ENCODE measurements around the gene KIF26B.
"Not testable (repeated sequence)": the region's sequence is repeated elsewhere in the genome, so short reads cannot be mapped to it uniquely, and the experiment has no call there.

The KIF26B gene

DNA sequence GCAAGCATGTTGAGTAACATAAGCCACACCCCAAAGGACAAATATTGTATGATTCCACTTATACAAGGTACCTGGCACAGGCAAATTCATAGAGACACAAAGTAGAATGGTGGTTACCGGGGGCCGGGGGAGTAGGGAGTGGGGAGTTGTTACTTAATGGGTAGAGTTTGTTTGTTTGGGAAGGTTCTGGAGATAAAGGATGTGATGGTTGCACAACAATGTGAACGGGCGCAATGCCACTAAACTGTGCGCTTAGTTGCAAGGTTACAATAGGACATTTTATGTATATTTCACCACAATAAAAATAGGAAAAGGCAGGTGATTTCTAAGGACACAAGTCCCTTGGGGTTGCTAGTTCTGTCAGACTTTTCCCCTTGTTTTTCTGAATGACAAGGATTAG is 516.6 kb downstream of the KIF26B start:
- Histone ChIP-seq H3K36me3 (ENCODE audit: insufficient read depth, low read length) (no peaks in the 10 kb centered on the region), H3K4me1 (ENCODE audit: insufficient read depth, low read length) (no peaks in the 10 kb centered on the region), H3K9me3 (ENCODE audit: insufficient read depth, low read depth, low read length) (no peaks in the 10 kb centered on the region), H3K4me3 (ENCODE audit: low read length) (no peak overlapping the region), H3K9ac (ENCODE audit: low read depth, low read length) (no peak overlapping the region), H3K27ac (ENCODE audit: low read depth, low read length) (no peak overlapping the region), H3K27me3 (ENCODE audit: insufficient read depth, low read length) (no peaks in the 10 kb centered on the region)
- 100% methylated on average over 4 of the region's 5 CpGs for WGBS

DNA sequence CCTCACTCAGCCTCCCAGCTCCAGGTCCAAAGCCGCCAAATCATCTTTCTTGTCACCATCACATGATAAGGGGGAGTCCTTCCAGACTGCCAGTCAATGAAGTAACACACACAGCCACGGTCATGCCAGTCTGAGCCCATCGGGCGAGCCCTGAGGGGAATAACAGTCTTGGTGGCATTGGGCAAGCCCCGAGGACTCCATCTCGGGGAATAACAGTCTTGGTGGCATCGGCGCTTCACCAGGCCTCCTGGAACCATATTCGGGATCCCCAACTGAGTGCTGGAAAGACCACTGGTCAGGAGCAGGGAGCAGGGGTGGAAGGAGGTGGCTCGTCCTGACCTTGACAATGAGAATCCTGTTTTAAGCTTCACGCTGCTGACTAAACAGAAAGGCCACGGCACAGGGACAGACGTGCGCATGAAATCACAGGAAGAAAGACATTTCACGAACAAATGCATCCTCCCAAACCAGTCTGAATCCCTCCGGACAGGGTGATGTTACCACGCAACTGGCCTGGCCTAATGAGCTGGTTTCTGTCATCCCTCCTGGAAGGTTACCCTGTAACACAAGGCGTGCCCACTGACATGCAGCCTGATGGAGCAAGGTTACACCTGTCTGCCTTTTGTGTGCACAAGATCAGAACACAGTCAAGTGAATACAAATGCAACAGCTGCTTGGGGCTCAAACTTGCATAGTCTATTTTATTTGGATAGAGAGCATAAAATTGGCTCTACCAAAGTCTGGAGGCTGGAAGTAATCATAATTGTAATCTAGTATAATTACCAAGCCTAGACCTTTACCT is 517.4 kb downstream of the KIF26B start:
- H3K4me3 ChIP-seq (ENCODE audit: low read length) = no peak overlapping the region
- H3K4me1 ChIP-seq (ENCODE audit: insufficient read depth, low read length) = no peaks in the 10 kb centered on the region
- H3K27me3 ChIP-seq (ENCODE audit: insufficient read depth, low read length) = no peaks in the 10 kb centered on the region
- WGBS = 96% methylated on average over 18 of the region's 18 CpGs
- no peak overlapping the region for H3K9ac ChIP-seq (ENCODE audit: low read depth, low read length)
- H3K9me3 ChIP-seq (ENCODE audit: insufficient read depth, low read depth, low read length) = no peaks in the 10 kb centered on the region
- no peak overlapping the region for H3K27ac ChIP-seq (ENCODE audit: low read depth, low read length)
- H3K36me3 ChIP-seq (ENCODE audit: insufficient read depth, low read length) = no peaks in the 10 kb centered on the region

DNA sequence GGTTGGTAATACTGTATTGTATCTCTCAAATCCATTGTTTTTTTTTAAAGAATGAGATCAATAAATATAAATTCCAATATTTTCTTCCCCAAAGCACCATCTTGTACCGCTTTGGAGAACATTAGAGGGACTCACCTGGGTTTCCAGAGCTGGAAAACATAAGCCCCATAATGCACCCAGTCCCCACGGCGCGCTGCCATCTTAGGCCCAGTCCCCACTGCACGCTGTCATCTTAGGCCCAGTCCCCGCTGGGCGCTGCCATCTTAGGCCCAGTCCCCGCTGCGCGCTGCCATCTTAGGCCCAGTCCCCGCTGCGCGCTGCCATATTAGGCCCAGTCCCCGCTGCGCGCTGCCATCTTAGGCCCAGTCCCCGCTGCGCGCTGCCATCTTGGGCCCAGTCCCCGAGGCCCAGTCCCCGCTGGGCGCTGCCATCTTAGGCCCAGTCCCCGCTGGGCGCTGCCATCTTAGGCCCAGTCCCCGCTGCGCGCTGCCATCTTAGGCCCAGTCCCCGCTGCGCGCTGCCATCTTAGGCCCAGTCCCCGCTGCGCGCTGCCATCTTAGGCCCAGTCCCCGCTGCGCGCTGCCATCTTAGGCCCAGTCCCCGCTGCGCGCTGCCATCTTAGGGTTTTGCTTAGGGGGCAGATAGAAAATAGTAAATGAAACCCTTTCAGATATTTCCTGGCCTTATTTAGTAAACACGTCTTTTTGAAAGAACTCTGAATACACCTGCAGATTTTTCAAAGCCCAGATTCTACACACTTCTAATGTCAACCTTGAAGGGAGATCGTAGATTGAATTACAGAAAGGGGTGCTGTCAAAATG is 518.3 kb downstream of the KIF26B start:
- H3K27ac ChIP-seq (ENCODE audit: low read depth, low read length); H3K9ac ChIP-seq (ENCODE audit: low read depth, low read length): not testable (repeated sequence)
- 94% methylated on average over 38 of the region's 41 CpGs for WGBS

DNA sequence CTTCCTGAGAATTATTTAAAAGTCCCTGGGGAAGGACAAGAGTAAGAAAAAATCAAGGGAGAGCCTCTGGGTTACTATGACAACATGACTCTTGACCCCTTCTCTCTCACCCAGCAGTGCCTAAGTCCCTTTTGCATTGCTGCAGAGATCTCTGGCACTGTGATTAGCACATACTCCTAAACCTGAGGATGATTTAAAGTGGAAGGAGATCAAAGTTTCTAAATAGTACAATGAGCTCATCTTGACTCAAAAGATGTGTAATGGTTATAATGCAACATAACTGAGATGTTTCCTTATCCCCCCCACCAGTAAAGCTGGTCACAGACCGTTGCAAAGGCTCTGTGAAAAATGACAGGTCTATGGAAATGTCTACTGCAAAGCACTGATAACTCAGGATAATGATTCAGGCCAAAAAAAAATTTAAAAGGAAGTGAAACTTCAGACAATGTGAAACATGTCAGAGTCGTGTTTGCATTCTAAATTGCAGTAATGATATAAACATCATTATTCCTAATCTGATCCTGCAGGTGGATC is 519.2 kb downstream of the KIF26B start:
- Histone ChIP-seq H3K36me3 (ENCODE audit: insufficient read depth, low read length) (no peaks in the 10 kb centered on the region), H3K27ac (ENCODE audit: low read depth, low read length) (no peak overlapping the region), H3K9ac (ENCODE audit: low read depth, low read length) (no peak overlapping the region), H3K27me3 (ENCODE audit: insufficient read depth, low read length) (no peaks in the 10 kb centered on the region), H3K4me3 (ENCODE audit: low read length) (no peak overlapping the region), H3K9me3 (ENCODE audit: insufficient read depth, low read depth, low read length) (no peaks in the 10 kb centered on the region), H3K4me1 (ENCODE audit: insufficient read depth, low read length) (no peaks in the 10 kb centered on the region)
- 85% methylated on average over 2 of the region's 2 CpGs for WGBS

More for the DNA sequence above, 518.3 kb downstream of the KIF26B start:
- H3K4me1 ChIP-seq (ENCODE audit: insufficient read depth, low read length); H3K36me3 ChIP-seq (ENCODE audit: insufficient read depth, low read length); H3K4me3 ChIP-seq (ENCODE audit: low read length); H3K27me3 ChIP-seq (ENCODE audit: insufficient read depth, low read length); H3K9me3 ChIP-seq (ENCODE audit: insufficient read depth, low read depth, low read length): not testable (repeated sequence)

DNA sequence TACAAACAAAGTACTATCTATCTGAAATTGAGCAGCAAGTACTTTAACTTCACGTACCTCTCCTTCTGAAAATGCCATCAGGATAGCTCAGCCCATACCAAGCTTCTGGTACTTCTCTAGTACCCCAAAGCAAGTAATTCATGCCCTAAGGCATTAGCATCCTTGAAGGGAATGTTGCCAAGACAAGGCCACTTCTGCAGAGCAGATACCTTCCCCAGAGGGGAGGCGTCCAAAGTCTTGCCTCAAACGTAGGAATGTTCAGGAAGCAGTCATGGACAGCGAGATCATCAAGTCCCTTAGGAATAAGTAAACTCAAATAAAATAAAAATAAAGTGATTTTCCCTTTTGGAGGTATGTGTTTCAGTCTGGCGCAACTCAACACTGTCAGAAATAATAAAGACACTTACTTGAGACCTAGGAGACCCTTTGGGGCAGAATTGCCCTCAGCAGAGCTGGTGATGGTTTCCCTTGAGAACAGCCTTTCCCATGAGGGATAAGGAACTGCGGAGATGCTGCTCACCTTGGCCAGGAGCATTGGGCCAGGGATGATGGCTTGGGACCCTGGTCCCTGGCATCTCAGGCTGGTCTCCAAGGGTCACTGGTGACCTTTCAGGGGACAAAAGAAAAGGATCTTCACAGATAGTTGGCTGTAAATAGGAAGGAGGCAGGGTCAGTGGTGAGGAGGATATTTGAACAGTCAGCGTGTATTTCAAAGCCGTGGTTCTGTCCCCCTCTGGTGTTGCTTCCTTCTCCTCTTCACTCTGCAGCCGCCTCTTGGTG is 522.9 kb downstream of the KIF26B start:
- Histone ChIP-seq H3K27ac (ENCODE audit: low read depth, low read length) (no peak overlapping the region), H3K36me3 (ENCODE audit: insufficient read depth, low read length) (no peaks in the 10 kb centered on the region), H3K27me3 (ENCODE audit: insufficient read depth, low read length) (no peaks in the 10 kb centered on the region), H3K9me3 (ENCODE audit: insufficient read depth, low read depth, low read length) (no peaks in the 10 kb centered on the region), H3K4me1 (ENCODE audit: insufficient read depth, low read length) (no peaks in the 10 kb centered on the region), H3K4me3 (ENCODE audit: low read length) (no peak overlapping the region), H3K9ac (ENCODE audit: low read depth, low read length) (no peak overlapping the region)
- 89% methylated on average over 6 of the region's 9 CpGs for WGBS

DNA sequence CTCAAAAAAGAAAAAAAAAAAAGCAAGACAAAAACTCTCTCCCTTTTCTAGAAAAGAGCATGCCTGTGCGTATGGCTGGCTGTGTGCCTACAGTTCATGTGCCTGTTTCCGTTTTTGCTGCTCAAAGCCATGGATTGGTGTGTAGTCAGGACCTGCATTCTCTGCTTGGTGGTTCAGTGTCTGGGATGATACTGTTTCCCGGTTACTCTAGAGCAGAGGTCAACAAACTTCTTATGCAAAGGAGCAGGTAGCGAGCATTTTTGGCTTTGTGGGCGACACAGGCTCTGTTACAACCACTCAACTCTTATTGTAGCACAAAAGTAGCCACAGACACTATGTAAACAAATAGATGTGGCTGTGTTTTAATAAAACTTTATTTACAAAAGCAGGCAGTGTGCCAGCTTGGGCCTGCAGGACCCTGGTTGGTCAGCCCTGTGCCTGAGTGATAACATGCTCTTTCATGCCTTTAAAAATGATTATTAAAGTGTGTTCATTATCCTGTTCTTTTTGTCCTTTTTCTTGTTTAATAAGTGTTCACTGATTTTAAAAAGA is 524.2 kb downstream of the KIF26B start:
- H3K36me3 ChIP-seq (ENCODE audit: insufficient read depth, low read length) = no peaks in the 10 kb centered on the region
- H3K4me3 ChIP-seq (ENCODE audit: low read length) = no peak overlapping the region
- no peak overlapping the region for H3K9ac ChIP-seq (ENCODE audit: low read depth, low read length)
- no peaks in the 10 kb centered on the region for H3K4me1 ChIP-seq (ENCODE audit: insufficient read depth, low read length)
- 95% methylated on average over 5 of the region's 5 CpGs for WGBS
- H3K9me3 ChIP-seq (ENCODE audit: insufficient read depth, low read depth, low read length) = no peaks in the 10 kb centered on the region
- no peak overlapping the region for H3K27ac ChIP-seq (ENCODE audit: low read depth, low read length)
- no peaks in the 10 kb centered on the region for H3K27me3 ChIP-seq (ENCODE audit: insufficient read depth, low read length)

DNA sequence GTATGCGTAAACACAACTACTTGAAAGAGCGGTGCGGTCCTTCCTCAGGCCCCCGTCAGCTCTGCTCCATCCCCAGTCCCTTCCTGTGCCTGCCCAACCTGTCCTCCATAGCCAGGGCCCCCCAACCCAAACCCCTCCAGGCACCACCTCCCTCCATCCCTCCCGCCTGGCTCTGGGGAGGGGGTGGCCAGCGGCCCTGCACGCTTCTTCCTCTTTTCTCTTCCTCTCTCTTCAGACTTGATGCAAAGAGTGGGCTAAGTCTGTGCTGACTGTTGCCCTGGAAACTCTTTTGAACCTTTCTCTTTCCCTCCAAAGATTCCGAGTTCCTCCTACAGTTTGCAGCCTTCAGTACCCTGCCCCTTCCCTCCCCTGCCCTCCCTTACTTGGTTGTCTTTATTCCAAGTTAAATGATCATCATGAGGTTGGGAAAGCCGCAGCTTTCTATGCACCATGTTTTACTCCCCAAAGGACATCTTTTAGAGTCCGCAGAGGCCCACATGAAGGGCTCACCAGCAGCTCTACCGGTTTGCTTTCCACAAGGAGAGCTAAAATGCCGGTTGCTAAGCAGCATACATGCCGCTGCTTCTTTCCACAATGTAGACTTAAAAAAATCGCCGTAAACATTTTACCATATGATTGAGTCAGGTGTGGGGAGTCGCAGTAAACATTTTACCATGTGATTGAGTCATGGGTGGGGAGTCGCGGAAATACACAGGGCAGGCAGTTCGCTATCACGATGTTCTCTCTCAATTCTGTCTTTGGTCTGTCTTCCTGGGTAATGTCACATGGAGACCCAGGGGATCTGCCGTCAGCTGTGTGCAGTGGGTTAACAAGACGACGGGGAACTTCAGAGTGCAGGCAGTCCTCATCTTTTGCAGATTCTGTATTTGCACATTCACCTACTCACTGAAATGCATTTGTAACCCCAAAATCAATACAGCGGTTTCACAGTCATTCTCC is 525.3 kb downstream of the KIF26B start:
- H3K9me3 ChIP-seq (ENCODE audit: insufficient read depth, low read depth, low read length) = no peaks in the 10 kb centered on the region
- H3K36me3 ChIP-seq (ENCODE audit: insufficient read depth, low read length) = no peaks in the 10 kb centered on the region
- H3K4me1 ChIP-seq (ENCODE audit: insufficient read depth, low read length) = no peaks in the 10 kb centered on the region
- H3K4me3 ChIP-seq (ENCODE audit: low read length) = no peak overlapping the region
- H3K27me3 ChIP-seq (ENCODE audit: insufficient read depth, low read length) = no peaks in the 10 kb centered on the region
- H3K27ac ChIP-seq (ENCODE audit: low read depth, low read length) = no peak overlapping the region
- no peak overlapping the region for H3K9ac ChIP-seq (ENCODE audit: low read depth, low read length)
- 90% methylated on average over 24 of the region's 24 CpGs for WGBS

DNA sequence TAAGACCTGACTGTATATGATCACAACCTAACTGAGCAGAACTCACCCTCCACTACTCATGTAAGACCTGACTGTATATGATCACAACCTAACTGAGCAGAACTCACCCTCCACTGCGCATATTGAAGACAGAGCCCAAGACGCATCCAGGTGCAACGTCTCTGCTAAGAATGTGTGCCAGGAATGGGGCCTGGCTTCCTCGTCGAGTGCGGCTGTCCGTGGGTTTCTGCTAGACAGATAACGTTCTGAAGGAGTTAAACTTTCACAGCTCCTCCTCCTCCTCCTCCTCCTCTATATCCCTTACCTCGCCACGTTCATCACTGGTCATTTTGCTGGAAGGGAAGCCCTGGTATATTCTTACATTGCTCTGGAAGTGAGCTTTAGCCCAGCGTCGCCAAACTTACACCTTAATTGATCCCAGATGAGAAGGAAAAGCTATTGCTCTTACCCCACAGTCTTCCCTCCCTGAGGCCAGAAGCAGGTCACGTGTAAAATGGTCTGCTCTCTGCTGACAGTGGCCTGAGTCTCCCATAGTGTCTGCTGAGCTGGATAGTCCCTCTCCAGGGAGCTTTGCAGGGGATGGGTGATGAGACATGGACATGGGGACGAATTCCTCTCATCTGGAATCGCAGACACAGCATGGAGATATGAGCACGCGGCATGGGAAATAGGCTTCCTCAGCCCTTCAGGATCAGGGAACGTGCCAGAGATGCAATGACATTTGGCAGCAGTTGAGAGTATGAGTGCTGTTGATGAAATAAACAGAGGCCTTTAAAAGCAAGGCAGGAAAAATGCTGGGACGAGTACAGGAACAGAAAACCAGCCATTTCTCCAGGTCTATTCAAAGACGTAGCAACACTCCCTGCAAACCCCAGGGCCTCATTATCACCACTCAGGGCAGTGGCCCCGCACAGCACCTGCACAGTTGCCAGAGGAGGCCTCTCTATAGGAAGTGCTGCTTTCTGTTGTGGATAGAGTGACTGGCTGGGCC is 528.1 kb downstream of the KIF26B start:
- peaks cover 8% of the 10 kb centered on the region for H3K27me3 ChIP-seq (ENCODE audit: insufficient read depth, low read length)
- H3K9ac ChIP-seq (ENCODE audit: low read depth, low read length) = no peak overlapping the region
- no peaks in the 10 kb centered on the region for H3K36me3 ChIP-seq (ENCODE audit: insufficient read depth, low read length)
- WGBS = 87% methylated on average over 21 of the region's 21 CpGs
- no peak overlapping the region for H3K4me3 ChIP-seq (ENCODE audit: low read length)
- no peaks in the 10 kb centered on the region for H3K9me3 ChIP-seq (ENCODE audit: insufficient read depth, low read depth, low read length)
- no peaks in the 10 kb centered on the region for H3K4me1 ChIP-seq (ENCODE audit: insufficient read depth, low read length)
- no peak overlapping the region for H3K27ac ChIP-seq (ENCODE audit: low read depth, low read length)

DNA sequence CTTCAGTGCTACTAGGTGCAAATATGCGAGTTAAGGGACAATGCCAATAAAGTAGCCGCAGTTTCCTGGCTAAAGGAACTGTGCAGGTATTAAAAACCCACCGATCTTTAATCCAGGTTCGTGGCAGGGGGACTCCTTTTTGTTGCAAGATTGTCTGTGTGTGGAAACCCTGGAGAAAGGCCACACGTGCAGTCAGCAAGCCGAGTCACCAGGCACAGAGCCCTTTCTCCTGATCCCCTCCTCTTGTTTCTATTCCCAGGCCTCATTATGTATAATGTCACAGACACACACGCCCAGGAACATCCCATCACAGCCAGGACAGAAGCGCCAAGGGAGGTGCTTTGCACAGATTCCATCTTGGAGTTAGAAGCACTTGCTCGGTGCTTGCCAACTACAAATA is 528.9 kb downstream of the KIF26B start:
- Histone ChIP-seq H3K4me3 (ENCODE audit: low read length) (no peak overlapping the region), H3K4me1 (ENCODE audit: insufficient read depth, low read length) (no peaks in the 10 kb centered on the region), H3K9ac (ENCODE audit: low read depth, low read length) (no peak overlapping the region), H3K36me3 (ENCODE audit: insufficient read depth, low read length) (no peaks in the 10 kb centered on the region), H3K9me3 (ENCODE audit: insufficient read depth, low read depth, low read length) (no peaks in the 10 kb centered on the region), H3K27ac (ENCODE audit: low read depth, low read length) (no peak overlapping the region), H3K27me3 (ENCODE audit: insufficient read depth, low read length) (peaks cover 14% of the 10 kb centered on the region)
- WGBS = 89% methylated on average over 9 of the region's 9 CpGs

All from HUES64 (cell line).